Colonic mucosa (tissue), 4 donors: ENCODE data around the gene RAMAC. TPM values are rescaled to one million over a fixed set of nuclear protein-coding genes. Genes with fewer than 3 reads are reported as not detected.

Source experiments
- DNase-seq: peaks from one replicate; pipeline ENCODE4 v3.0.0-alpha.2; 2020
- H3K27ac ChIP-seq: fragments of 200-600 bp; one replicate; pipeline ENCODE4 v1.8.0; 2021
- H3K27me3 ChIP-seq: fragments of 200-600 bp; one replicate; pipeline ENCODE4 v1.8.0; 2021
- H3K36me3 ChIP-seq: fragments of 200-600 bp; one replicate; pipeline ENCODE4 v1.8.0; 2021
- H3K4me1 ChIP-seq: fragments of 200-600 bp; one replicate; pipeline ENCODE4 v1.8.0; 2021; ENCODE audit warnings: mild to moderate bottlenecking
- H3K4me3 ChIP-seq: fragments of 200-600 bp; one replicate; pipeline ENCODE4 v1.8.0; 2021
- H3K9ac ChIP-seq, 2 donors: one replicate each; pipeline ENCODE4 v1.7.0; 2013; ENCODE audit warnings: control low read depth in 2 of 2, low read depth in 2 of 2, low read length in 2 of 2
- H3K9me3 ChIP-seq: fragments of 200-600 bp; one replicate; pipeline ENCODE4 v1.8.0; 2021
- intact Hi-C: fragments of 100-400 bp; cut with DNase I; formaldehyde crosslinking; loops from one replicate; pipeline ENCODE4 v1.14.1; 2022
- total RNA-seq, 2 donors: library from RNA; stranded (reverse); fragmentation: NEBNext Ultra II Directional in 1 of 2; extraction: Animal tissue kit (Norgen Biotek cat#: 25700) in 1 of 2; gene quantifications; one replicate each; pipeline ENCODE4 v1.2.1, GENCODE V29; 2021
- TF ChIP-seq, protein P1 (sequence below): fragments of 200-600 bp; IDR thresholded peaks from one replicate; pipeline ENCODE4 v1.8.0; 2022; ENCODE audit warnings: antibody characterized with exemption, mild to moderate bottlenecking
- donor health status: healthy.
- donor health status: DM: no; HTN: no; CAD: no.
- donor health status: DM: no; HTN: no; CAD: no.

RAMAC gene
- total RNA-seq, 2 donors from 2014 or later = 22.8 to 23.0 TPM

DNA sequence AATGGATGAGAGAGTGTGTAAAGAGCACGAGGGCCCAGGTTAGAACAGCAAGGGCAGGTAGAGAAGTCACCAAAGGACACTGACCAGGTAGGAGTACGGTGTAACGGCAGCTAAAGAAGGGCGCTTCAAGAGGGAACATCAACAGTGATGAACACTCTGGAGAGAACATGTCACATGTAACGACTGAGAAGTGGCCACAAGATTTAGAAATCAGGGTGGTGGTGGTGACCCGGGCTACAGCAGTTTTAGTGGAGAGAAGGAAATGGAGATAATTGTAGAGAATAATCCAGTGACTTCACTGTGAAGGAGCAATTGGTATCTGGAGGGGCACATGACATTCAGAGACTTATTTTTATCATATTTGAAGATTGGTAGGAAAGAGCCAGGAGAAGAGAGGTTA is 26.6 kb downstream of the RAMAC start:
- H3K9me3 ChIP-seq = no peaks in the 10 kb centered on the region
- TF ChIP-seq, protein P1, sequence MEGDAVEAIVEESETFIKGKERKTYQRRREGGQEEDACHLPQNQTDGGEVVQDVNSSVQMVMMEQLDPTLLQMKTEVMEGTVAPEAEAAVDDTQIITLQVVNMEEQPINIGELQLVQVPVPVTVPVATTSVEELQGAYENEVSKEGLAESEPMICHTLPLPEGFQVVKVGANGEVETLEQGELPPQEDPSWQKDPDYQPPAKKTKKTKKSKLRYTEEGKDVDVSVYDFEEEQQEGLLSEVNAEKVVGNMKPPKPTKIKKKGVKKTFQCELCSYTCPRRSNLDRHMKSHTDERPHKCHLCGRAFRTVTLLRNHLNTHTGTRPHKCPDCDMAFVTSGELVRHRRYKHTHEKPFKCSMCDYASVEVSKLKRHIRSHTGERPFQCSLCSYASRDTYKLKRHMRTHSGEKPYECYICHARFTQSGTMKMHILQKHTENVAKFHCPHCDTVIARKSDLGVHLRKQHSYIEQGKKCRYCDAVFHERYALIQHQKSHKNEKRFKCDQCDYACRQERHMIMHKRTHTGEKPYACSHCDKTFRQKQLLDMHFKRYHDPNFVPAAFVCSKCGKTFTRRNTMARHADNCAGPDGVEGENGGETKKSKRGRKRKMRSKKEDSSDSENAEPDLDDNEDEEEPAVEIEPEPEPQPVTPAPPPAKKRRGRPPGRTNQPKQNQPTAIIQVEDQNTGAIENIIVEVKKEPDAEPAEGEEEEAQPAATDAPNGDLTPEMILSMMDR = no peak
- intact Hi-C loops = loop anchor here (5.0 to 10.0 kb wide), 3 partner anchors 55 to 478 kb away; partner anchors contain the start of genes BTBD1 and HDGFL3
- H3K27ac ChIP-seq = no peak overlapping the region
- H3K9ac ChIP-seq = no peak overlapping the region
- peaks cover 5% of the 10 kb centered on the region for H3K4me1 ChIP-seq
- H3K36me3 ChIP-seq = peaks cover 4% of the 10 kb centered on the region
- H3K27me3 ChIP-seq = no peaks in the 10 kb centered on the region
- H3K4me3 ChIP-seq = no peak overlapping the region
- DNase-seq = no peak

DNA sequence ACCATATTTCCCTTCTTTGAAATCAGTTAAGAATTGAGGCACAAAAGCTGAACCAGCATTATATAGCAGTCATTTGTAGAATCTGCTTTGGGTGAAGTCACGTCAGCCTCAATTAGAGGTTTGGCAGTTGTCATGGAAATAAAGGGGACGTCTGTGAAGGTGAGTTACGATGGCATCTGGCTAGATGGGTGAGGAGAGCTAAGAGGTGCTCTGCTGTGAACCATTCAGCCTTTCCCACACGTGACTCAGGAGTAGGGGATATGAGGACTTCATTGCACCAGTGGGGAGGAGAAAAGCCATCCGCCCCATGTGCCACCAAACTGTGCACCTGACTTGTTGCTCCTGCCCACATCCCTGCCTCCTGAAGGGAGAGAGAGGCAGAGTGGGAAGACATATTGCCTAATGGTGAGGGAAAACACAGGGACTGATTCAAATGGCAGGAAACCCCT is 28.2 kb downstream of the RAMAC start:
- no peak for DNase-seq
- Histone ChIP-seq H3K4me1 (peaks cover 5% of the 10 kb centered on the region), H3K9me3 (no peaks in the 10 kb centered on the region), H3K27me3 (no peaks in the 10 kb centered on the region), H3K9ac (no peak overlapping the region), H3K27ac (no peak overlapping the region), H3K4me3 (no peak overlapping the region), H3K36me3 (peaks cover 2% of the 10 kb centered on the region)
- intact Hi-C loops = loop anchor here (5.0 to 10.0 kb wide), 3 partner anchors 53 to 479 kb away; partner anchors contain the start of genes BTBD1 and HDGFL3
- TF ChIP-seq, protein P1 = no peak

DNA sequence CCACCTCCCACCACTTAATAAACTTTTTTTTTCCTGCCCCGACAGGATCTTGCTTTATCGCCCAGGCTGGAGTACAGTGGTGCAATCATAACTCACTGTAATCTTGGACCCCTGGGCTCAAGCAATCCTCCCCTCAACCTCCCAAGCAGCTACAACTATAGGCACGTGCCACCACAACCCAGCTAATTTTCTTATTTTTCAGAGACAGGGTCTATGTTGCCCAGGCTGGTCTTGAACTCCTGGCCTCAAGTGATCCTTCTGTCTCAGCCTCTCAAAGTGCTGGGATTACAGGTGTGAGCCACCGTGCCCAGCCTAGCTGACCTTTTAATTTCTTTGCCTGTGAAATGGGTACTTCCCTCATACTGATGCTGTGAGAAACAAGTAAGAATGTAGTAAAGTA is 29.4 kb downstream of the RAMAC start:
- Histone ChIP-seq H3K27ac (no peak overlapping the region), H3K4me1 (peaks cover 3% of the 10 kb centered on the region), H3K27me3 (no peaks in the 10 kb centered on the region), H3K9me3 (no peaks in the 10 kb centered on the region), H3K9ac (no peak overlapping the region), H3K4me3 (no peak overlapping the region), H3K36me3 (peaks cover 11% of the 10 kb centered on the region)
- DNase-seq = no peak
- intact Hi-C loops = loop anchor here (10.0 kb wide), 1 partner anchor 481 kb away; no protein-coding TSS in a partner anchor
- TF ChIP-seq, protein P1 = no peak

DNA sequence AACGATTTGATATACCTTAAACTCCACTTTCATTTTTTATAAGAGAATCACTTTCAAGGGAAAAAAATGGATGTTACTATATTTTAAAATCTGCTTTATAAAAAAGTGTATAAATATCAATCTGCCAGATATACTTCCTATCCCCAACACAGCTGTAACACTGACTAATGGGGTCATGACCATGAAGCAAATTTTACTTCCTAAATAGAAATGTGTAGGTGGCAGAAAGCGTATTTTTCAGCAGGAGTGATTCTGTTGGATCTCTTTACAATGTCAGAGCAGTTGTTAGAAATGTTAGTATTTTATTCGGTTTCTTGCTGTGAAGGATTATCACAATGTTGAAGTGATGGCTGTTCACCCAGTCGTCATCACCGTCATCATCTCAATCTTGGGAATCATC is 30.9 kb downstream of the RAMAC start:
- Histone ChIP-seq H3K4me1 (no peaks in the 10 kb centered on the region), H3K36me3 (peaks cover 13% of the 10 kb centered on the region), H3K27me3 (no peaks in the 10 kb centered on the region), H3K9me3 (no peaks in the 10 kb centered on the region), H3K4me3 (no peak overlapping the region), H3K27ac (no peak overlapping the region), H3K9ac (no peak overlapping the region)
- DNase-seq = no peak
- TF ChIP-seq, protein P1 = no peak
- intact Hi-C loops = loop anchor here (10.0 kb wide), 1 partner anchor 482 kb away; no protein-coding TSS in a partner anchor

DNA sequence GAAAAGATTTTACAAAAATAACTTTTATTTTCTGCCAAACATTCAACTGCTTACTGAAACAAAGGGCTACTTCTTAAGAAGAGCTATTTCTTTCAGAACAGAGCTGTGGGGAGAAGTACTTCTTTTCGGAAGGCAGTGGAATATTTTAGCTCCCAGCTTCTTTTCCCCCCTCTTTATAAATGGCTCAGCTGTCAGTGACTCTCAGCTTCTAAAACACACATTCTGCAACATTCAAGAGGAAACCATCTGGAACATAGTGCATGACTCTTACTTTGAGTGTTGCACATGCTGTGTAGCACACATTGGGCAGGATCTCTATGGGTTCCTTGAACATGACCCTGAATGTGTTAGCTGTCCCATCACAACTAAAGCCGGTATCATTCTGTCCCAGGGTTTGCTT is 32.4 kb downstream of the RAMAC start:
- intact Hi-C loops = loop anchor here (10.0 kb wide), 1 partner anchor 484 kb away; no protein-coding TSS in a partner anchor
- Histone ChIP-seq H3K27me3 (no peaks in the 10 kb centered on the region), H3K36me3 (peaks cover 13% of the 10 kb centered on the region), H3K4me1 (no peaks in the 10 kb centered on the region), H3K27ac (no peak overlapping the region), H3K9ac (no peak overlapping the region), H3K4me3 (no peak overlapping the region), H3K9me3 (no peaks in the 10 kb centered on the region)
- DNase-seq = no peak
- TF ChIP-seq, protein P1 = no peak
